Stimulated activated CD8-positive, alpha-beta memory T cell treated with anti-CD3 and anti-CD28 coated beads, Interleukin-15, amount 100 ng/mL, for 4 hours (primary cell): ENCODE data around the gene PHLDB2.

Source experiments
- DNase-seq, 2 donors: peaks; one replicate each; pipeline ENCODE4 v3.0.0-alpha.2; 2020; ENCODE audit warnings: low read depth in 2 of 2

The PHLDB2 gene

DNA sequence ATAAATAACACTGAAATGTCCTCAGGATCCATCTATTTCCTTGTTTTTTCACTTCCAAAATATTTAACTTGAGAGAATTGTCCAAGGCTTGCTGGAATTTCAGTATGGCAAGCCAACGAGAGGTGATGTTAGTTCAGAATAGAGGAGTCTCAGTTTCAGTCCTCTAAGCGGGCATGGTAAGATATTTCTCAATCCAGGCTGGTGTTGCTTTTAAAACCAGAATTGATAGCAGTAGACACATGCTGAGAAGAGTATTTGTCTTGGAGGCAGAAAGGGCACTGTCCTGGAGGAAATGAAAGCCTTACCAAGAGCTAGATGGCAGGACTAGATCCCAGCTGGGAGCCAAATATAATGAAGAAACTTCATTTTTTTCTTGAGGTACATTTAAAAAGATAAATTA lies 23.1 kb downstream of the PHLDB2 start:
- DNase-seq, result no peak

- DNase-seq, result no peak
Observed at GRCh38 chr3:111882799-111883198, 23.7 kb downstream of the PHLDB2 start.

DNA sequence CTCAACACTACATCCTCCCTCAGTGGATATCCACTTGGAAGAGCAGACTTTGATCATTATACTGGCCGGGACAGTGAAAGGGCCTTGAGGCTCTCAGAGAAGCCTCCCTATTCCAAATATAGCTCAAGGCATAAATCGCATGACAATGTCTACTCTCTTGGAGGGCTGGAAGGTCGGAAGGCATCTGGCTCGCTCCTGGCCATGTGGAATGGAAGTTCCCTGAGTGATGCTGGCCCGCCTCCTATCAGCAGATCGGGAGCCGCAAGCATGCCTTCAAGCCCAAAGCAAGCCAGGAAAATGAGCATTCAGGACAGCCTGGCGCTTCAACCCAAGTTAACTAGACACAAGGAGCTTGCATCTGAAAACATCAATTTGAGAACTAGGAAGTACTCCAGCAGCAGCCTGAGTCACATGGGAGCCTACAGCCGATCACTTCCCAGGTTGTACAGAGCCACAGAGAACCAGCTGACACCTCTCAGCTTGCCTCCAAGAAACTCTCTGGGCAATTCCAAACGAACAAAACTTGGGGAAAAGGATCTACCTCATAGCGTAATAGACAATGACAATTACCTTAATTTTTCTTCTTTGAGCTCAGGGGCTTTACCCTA lies 25.4 kb downstream of the PHLDB2 start:
- DNase-seq, result no peak

DNA sequence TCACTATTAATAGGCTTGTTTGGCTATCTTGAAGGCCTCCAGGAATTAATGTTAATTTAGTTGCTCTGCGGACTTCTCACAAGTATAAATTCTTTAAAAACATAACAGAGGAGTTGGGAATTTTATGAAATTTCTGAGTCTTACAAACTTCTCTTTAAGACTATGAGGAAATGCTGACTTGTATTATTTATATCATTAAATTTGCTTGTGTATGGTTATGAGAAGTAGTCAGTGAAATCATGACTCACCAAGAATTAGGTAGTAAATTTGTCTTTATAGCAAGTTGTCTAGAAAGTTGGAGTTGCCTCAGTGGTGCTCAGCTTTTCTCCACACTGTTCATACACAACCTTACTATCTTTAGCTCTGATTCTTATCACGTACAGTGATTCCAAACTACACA lies 26.5 kb downstream of the PHLDB2 start:
- no peak for DNase-seq

DNA sequence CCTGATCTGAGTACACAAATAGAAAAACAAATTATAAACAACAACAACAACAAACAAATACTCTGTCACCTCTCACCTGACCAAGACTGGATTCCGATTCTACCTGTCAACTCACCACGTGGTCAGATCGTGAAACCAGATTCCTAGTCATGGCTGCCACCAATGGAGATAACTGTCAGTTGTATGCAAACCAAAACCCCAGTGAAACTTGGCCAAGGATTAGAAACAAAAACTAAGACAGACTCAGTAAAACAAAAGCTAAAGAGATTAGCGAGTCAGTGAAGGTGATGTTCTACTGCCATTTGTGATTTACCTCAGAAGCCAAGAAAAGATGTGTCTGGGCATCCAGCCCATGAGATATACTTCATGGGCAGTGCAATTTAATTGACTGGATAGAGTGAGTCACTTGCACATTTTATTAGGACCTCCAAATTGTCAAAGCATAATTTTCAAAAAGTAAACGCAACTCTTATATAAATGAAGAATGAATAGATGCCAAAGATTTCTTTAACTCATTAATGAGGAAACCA lies 31.1 kb downstream of the PHLDB2 start:
- DNase-seq, result no peak

DNA sequence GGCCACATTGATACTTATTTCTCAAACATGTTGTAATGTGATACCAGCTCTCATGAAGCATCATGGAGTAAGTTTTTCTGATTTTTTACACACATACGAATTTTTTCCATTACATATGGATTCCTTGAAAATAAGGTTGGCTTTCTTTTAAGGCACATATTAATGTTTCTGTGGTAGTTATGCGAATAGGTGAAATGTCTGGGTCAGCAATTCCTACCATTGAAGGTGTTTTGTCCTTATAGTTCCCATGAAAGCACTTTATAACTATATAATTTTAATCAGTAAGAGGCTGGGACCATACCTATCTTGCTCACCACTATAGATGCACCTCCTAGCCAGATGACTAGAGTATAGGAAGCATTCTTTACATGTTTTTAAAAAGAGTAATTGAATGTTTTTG lies 33.0 kb downstream of the PHLDB2 start:
- no peak for DNase-seq

GRCh38 chr3:111895071-111895470 lies 36.0 kb downstream of the PHLDB2 start:
- no peak for DNase-seq

DNA sequence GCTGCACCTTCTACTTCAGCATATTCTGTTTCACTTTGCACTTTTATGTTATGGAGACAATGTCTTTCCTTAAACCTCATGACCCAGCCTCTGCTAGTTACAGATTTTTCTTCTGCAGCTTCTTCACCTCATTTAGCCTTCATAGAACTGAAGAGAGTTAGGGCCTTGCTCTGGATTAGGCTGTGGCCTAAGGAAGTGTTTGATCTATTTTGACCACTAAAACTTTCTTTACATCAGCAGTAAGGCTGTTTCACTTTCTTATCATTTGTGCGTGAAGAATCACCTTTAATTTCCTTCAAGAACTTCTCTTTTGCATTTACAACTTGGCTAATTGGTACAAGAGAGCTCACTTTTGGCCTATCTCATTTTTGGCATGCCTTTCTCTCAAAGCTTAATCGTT lies 40.9 kb downstream of the PHLDB2 start:
- no peak for DNase-seq

DNA sequence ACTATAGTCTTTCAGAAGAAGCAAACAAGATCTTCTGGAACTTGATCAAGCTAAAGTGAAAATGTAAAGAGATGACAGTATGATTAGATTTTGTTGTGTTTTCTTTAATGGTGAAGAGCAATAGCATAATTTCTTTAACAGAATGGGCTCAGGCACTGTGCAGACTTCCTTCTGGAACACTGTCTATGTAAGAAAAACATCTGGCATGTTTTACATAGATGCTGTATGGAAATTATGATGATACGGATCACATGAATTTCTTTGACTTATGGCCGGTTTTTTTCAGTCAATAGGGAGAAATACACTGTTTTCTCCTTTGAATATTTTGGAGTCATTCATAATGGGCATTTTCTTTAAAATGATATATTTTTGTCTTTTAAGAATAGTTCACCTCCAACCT lies 42.6 kb downstream of the PHLDB2 start:
- DNase-seq, result no peak

GRCh38 chr3:111902534-111902933 lies 43.5 kb downstream of the PHLDB2 start:
- no peak for DNase-seq

GRCh38 chr3:111903067-111903511 lies 44.0 kb downstream of the PHLDB2 start:
- DNase-seq, result no peak

GRCh38 chr3:111904376-111905241 lies 45.5 kb downstream of the PHLDB2 start:
- no peak for DNase-seq

GRCh38 chr3:111906656-111907055 lies 47.6 kb downstream of the PHLDB2 start:
- DNase-seq, result no peak

- no peak for DNase-seq
Observed at GRCh38 chr3:111907151-111907550, 48.1 kb downstream of the PHLDB2 start.

GRCh38 chr3:111910806-111911205 lies 51.7 kb downstream of the PHLDB2 start:
- DNase-seq, result no peak

- no peak for DNase-seq
Observed at GRCh38 chr3:111911446-111911845, 52.4 kb downstream of the PHLDB2 start.

DNA sequence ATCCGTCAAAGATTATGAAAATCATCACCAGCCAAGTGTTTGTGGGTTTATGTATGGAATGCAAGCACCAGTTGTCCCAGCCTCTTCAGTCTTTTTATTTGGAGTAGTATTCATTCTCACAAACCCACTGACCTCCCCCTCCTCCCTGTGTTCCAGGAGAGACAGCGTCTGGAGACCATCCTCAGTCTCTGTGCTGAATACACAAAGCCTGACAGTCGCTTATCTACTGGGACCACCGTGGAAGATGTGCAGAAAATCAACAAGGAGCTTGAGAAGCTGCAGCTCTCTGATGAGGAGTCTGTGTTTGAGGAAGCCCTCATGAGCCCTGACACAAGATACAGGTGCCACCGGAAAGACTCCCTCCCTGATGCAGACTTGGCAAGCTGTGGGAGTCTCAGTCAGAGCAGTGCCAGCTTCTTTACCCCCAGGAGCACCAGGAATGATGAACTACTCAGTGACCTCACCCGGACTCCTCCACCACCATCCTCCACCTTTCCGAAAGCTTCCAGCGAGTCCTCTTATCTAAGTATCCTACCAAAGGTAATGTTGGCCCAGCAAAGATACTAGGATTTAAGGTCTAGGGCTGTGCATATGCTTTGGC lies 54.2 kb downstream of the PHLDB2 start:
- DNase-seq, result no peak

- DNase-seq, result no peak
Observed at GRCh38 chr3:111915905-111916304, 56.8 kb downstream of the PHLDB2 start.

GRCh38 chr3:111917300-111917699 lies 58.2 kb downstream of the PHLDB2 start:
- DNase-seq, result no peak

DNA sequence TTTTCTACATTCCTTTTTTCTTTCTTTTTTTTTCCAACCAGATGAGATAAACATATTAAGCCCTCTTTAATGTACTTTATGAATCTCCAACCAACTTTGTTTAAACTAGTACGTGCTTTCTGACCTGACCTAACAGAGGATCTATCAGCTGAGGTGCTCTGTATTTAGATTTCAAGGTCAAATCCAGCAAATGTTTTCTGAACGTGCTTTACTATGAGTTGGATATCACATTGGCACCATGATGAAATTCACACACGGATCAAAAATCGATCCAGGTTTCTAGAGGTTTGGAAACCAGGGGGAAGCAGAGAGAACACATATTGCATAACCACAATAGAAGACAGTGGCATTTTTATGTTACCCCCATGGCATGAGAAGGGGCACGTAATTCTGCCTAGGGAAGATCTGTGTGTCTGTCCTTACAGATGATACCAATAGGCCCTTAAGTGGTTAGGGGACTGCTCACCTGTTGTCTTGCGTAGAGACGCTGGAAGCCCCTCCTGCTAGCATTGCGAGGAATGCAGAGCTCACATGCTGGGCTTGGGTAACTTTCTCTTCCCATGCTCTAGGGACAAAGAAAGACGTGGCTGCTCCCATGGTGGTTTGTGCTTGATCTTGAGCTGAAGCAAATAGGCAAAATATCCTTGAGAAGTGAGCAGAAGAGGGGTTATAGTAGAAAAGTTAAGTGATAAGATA lies 60.5 kb downstream of the PHLDB2 start:
- DNase-seq, result no peak

DNA sequence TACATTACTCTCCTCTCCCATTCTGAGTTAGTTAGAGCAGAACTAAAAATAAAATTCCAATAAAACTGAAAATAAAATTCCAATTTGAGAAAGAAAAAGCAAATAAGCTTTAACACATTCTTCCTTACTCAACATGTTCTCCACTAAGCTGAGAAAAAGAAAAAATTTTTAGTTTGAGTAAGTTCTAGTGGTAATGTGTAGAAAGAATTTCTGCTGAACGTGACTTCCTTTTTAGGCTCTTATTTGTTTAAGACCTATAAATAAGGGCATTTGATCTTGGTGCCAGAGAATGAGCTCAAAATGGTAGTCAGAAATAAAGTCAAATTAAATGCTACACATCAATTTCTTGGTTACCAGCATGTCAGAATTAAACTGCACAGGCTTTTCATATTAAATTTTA lies 62.1 kb downstream of the PHLDB2 start:
- no peak for DNase-seq
